Activated CD4-positive, alpha-beta T cell treated with anti-CD3 and anti-CD28 coated beads for 1 hour (primary cell): Measurements from ENCODE around the gene IKBKE.

Experiments
- DNase-seq: peaks from one replicate; pipeline ENCODE4 v3.0.0-alpha.2; 2020

IKBKE gene

DNA sequence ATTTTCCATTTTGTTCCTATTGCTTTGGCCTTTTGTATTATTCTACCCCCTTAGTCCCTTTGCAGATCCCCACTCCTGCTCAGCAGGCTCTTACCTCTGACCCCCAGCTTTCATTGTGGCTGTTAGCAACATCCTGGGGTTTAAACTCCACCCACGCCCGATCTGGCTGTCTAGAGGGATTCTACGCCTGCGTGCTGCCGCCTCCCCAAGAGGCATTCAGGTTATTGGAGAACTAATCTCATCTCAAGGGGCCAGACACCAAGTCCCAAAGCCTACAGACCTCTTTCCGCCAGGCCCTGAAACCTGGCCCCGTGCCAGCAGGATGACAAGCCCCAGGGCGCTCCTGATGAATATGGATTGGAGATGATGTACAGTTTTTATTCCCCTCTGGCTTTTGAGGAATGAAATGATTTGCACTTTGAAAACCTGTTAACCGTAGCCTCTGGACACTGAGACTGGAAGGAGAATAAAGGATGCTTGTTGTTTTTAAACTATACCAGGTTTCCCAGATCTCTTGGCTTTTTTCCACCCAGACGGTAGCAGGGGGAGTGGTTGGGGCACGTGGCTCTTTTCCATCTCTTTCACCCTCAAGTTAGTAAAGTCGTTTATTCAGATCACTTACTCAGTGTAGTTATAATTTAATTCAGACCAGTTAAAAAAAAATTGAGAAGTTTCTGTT lies 14.5 kb upstream of the IKBKE start:
- DNase-seq, result no peak

DNA sequence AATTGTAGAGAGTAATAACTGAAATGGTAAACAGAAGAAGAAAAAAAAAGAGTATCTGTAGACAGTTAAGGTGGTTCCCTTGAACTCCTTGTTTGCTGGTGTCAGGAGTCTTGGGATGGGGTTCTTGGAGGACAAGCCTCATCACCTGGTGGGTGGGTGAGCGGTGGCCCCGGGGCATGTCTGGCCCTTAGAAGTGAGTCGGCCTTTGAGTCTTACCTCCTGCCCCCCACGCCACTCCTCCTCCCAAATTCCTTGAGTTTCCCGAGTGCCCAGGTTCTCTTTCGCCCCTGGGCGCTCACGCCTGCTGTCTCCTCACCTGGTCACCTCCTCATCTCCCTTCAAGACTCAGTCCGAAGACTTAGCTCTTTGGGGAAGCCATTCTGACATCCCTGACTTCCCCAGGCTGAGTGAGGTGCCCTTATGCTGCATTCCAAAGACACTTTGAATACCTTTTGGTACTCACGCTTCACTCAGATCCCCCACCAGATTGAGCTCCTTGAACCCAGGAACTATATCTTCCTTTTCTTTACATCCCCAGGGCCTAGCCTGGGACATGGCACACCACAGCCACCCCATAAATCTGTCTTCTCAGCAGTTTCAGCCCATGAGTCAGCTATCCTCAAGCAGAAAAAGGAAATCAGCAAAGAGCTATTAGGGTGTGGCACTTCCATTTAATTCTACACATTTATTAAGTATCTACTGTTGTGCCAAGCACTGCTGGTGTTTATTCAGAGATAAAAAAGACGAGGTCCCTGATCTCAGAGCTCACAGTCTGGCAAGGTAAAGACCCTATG lies 13.5 kb upstream of the IKBKE start:
- DNase-seq, result no peak

DNA sequence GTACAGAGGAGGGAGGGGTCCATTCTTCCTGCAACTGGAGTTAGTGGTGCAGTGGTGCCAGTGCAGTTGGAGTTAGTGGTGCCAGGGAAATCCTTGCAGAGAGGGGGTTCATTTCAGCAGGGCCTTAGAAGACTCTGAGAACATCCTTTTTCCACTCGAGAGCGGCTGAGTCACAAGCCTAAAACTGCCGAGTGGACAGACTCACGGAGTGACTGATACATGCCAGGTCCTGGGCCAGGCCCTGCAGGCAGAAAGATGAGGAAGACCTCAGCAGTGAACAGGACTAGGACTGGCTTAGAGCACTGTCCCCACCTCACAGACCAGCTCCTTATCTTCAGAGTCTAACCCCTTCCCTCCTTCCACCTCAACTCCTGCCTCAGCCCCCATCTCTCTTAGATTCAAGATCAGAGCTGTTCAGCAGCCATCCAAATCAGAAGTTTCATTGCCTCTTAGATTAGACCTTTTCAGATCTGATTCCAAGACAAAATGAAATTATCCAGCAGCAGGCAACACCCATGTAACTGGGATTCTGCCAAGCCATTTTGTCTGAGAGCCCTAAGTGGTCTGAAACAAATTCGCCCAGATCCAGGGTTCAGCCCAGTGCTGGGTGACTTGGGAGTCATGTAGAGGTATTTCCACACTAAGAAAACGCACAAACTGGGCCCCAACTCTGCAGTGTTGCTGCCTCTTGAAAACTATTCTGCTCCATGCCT lies 12.7 kb upstream of the IKBKE start:
- no peak for DNase-seq

DNA sequence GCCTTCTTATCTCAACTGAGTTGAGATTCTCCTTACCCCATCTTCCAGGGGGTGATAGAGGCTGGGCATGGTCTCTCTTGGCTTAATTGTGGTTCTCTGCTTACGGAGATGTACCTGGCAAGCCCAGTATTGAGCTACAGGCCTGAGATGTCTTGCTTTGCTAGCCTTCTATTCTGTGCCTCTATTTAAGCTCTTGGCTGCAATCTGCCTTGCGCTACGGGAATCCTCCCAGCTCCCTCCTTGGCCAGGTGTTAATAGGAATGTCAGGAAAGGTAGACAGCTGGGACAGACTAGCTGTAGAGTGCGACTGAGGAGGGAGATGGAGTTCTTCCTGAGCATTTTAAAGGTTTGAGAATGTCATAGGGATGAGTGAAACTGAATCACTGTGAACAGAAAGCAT lies 10.6 kb upstream of the IKBKE start:
- no peak for DNase-seq

DNA sequence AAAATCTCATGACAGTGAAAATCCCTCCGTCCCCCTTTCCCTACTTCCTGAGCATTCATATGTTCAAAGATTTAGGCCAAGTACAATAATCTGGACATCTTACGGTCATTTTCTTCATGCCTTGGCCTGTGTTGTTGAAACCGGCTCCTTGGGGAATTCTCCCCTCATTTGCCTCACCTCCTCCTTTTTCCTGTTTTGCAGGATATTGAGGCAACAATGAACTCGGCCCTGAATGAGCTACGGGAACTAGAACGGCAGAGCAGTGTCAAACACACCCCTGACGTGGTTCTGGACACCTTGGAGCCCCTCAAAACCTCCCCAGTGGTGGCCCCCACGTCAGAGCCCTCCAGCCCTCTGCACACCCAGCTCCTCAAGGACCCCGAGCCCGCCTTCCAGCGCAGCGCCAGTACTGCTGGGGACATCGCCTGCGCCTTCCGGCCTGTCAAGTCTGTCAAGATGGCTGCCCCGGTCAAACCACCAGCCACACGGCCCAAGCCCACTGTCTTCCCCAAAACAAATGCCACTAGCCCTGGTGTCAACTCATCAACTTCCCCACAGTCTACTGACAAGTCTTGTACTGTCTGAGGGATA lies 9.3 kb upstream of the IKBKE start:
- no peak for DNase-seq

DNA sequence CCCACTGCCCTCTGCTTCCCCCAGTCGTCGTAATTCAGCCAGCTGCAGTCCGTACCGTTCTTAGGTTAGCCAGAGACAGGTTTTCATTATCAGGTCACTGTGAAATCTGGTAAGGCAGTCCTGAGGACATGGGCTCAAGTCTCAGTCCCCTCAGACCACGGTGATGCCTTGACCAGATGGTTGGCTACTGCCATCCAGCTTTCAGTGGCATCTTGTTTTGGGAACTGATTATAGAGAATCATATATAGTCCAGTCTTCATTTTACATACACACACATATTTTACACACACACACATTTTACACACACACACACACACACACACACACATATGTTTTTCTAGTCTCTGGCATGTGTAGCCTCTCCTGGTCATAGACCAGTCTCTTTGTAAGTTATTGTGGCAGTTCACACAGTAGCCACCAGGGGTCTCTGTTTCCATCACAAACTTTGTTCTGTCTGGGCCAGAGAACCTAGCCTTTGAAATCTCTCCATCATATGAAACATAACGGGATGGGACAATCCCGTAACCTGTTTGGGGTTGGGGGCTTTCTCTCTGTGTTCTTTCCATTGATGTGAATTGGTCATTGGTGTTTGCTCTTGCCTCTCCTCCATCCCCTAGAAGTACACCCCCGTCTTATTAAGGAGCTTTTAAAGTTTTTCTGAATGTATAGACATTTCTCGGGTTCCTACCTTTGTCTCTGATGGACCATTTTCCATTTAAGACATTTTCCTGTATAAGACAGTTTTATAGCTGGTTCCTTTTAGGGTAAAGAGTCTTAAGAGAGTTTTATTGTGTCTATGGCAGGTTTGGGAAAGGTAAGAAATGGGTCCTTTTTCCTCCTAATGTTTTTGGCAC lies 8.4 kb upstream of the IKBKE start:
- peak; percentile 51 for DNase-seq

DNA sequence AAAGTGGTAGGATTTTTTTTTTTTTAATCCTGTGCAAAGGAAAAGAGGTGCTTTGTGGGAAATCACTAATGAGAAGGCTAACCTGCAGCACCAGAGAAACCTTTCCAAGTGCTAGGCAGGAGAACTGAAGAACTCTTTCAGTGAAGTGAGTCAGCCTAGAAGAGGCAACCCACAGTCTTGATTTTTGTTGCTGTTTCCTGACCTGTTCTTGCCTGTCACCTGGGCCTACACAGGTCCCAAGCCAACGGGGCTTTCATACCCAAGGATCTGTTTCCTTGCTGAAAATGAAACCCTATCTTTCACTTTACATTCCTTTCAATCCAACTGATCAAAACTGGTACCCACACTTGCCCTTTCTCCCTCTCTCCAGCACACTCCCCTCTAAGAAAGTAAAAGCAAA lies 7.1 kb upstream of the IKBKE start:
- no peak for DNase-seq

DNA sequence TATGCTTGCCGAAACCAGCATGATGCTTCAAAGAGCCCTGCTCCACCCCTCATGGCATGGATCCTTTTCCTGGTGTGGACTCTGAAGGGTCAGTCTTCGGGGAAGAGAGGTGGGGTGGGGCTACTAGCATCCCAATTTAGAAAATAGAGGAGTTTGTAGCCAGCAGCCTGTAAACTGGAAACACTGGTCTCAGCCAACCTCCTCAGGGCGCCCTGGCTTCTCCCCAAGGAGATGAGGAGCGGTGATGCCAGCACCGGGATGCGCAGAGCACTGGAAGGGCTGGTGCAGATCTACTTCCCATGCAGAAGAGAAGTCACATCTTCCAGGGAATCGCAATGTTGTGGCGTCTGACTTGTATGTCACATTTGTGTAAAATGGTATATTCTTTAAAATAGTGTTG lies 6.4 kb upstream of the IKBKE start:
- no peak for DNase-seq

DNA sequence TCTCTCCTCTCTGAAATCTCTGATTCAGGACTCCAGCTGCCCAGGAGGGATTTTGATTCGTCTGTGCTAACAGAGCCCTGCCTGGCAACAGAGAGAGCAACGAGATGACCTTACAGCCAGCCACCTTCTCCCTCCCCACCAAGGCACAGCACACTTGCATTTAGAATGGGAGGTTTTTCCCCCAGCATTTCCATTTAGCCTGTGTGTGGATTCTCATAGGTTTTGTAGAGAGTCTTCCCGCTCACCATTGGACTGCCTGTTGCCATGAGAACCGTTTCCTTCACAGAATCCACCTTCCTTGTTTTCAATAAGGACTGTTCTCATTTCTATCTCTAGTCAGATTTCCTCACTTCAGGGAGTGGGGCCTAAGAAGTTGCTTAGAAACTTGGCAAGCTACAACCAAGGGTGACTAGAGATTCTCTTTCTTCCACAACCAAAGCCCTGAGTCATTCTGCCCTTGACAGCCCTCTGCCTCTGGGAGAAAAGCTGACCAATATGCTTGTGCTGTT lies 5.8 kb upstream of the IKBKE start:
- no peak for DNase-seq

DNA sequence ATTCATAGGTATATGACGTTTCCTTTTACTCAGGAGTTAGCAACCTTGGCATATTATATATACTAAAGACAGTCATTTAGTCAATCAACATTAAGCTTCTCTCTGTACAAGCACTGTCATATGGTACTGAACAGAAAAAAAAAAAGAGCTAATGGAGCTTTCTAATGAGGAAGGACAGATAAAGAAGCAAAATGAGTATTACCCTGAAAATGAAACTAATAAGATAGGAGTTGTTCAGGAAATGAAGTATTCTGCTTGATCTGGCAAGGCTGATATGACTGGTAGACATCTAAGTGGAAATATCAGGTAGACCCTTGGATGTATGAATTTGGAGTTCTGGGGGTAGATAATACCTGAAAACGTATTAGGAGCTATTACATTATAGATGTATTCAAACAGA lies 4.3 kb upstream of the IKBKE start:
- no peak for DNase-seq

DNA sequence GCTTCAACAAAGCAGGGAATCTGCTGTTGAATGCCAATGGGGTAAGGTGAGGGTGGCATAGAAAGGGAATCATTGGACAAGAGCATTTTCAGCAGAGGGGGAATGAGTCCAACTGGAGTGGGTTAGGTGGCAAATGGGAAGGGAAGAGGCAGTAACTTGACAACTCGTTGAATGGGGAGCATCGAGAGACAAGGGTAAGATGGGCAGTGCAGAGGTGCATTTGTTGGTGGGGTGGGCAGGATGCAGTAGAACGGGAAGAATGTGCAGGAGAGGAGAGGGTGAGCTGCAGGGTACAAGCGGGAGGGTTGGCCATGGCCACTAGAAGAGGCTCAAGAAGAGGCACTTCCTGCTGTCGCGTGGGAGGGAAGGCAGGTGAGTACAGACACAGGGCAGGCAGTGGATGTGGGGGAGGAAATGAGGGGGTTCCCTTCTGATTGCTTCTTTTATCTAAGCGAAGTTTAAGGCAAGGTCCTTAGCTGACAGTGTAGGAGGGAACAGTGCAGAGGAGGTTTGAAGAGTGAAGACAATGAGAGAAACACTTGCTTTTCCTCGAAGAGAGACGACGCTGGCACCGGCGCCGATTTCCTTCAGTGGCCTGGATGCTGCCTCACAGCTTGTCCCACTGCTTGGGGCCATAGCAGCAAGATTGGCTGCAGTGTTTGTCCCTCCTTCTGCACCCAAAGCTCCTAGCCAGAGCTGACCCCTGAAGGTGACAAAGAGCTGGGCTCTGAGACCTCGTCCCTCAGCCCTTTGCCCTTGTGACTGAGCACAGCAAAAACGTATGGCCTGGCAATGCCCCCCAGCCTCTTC lies 3.2 kb upstream of the IKBKE start:
- DNase-seq, result no peak

DNA sequence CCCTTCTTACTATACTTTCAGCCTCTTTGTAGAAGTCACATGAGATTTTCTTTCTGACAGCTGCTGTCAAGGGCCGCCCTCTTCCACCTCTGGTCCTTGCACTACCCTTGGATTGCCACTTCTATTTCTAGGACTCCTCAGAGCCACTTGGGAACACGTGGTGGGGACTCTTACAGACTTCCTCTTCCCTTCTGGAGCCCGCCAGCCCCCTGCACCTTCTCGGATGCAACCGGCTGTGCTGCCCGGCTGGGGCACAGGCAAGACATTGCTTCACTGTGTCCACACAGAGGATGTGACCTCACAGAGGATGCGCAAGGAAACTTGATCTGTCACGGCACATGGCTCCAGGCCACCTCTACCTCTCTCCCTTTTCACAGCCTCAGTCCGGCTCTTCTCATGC lies 2.4 kb upstream of the IKBKE start:
- no peak for DNase-seq

DNA sequence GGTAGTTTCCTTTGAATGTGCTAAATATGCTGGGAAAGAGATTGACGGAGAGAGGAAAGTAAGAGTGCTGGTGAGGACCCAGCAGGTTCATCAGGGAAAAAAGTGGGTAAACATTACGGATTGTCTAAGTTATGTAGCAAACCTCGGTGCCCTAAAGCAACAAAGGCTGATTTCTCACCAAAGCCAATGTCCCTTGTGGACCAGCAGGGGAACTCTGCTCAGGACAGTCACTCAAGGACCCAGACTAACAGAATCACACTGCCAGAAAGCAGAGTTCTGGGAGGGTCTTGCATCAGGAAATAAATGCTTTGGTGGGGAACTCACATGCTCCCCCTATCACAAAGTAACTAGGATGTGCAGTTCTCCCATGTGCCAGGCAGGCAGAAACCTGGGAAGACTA lies 1.7 kb upstream of the IKBKE start:
- DNase-seq, result no peak

DNA sequence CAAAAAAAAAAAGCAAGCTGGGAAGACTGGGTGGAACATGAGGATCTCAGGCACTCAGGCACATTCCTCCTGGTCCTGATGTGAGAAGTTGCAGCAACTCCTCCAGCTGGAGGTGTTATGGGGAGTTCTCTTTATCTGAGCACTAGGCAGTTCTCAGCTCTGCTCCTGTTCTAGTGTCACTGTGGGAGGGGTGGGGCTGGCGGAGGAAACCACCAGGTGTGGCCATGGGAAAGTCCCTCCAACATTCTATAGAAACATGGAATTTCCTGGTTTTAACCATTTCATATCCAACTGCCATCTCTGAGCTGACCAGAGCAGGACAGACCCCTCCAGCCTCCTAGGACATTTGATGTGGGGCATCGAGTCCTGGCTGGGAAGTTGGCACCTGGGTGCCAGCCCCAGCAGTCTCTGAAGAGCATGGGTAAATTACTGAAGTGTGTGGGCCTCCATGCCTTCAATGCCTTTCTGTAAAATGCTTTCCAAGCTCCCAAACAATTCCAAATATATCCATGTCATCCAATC lies 804 bp upstream of the IKBKE start:
- no peak for DNase-seq

DNA sequence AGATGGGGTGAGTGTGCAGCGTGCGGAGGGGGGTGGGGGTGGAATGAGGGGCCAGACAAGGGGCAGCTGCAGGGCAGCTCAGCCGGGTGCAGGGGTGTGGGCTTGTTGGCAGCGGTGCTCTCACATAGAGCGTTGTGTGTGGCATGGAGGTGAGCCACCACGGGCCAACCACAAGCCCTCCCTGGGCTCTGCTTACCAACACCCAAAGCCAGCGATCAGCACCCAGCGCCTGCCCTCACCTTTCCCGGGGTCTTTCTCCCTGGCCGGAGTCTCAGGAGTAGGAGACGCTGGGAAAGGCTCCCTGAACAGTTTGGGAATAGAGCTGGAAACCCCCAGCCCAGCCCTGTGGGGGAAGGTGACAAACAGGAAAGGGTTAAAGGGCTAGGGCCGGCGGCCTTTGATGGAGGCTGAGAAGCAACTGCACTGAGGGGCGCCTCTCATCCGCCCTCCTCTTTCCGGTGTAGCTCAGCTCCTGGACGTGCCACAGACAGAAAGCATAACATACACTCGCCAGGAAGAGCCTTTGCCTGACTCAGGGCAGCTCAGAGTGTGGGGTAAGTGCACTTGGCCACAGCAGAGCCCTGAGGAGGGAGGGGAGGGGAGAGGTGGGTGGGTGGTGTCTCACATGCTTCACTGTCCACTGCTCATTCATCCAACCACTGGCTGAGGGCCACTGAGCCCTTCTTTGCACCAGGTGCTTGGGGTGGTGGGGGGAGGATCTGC lies 577 bp downstream of the IKBKE start:
- DNase-seq, result no peak

DNA sequence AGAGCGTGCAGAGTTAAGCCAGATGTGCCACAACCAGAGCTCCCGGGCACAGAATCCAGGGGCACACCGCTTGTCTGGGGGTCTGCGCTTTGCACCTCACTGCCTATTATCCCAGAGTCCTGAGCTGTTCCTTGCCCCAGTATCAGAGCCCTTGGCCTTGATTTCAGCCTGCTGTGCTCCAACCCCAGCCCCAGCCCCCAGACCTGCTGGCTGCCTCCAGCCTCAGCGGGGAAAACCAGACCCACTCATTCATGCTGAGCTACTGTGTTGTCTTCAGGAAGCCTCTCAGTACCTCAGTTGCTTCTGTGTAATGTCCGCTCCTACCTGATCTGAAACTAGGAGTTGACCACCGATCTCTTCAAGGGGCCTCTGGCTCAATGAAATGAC lies 1.1 kb downstream of the IKBKE start:
- no peak for DNase-seq

DNA sequence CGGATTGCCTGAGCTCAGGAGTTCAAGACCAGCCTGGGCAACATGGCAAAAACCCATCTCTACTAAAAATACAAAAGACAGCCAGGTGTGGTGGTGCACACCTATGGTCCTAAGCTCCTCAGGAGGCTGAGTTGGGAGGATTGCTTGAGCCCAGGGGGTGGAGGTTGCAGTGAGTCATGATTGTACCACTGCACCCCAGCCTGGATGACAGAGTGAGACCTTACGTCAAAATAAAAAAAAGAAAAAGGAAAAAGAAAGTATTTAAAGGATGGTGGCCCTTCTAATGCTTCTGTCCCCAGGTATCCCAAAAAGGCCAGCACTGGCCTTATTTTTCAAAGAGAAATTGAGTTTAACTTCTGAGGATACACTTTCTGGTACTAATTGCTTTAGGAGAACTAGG lies 1.7 kb downstream of the IKBKE start:
- no peak for DNase-seq

DNA sequence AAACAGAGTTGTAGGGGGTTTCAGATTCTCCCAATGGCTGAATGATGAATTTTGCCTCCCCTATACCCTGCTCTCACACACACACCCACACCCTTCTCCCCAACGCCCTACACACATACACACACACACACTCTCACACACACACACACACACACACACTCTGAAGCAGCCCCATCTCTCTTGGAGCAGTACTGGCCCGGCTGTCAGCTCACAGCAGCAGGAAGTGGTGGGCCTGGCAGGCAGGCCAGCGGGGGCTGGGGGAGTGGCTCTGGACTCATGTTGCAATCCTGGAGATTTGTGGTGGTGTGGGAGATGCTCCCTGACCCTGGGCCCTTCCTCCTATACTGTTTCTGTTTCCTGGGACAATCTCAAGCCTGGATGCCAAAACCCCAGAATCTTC lies 2.2 kb downstream of the IKBKE start:
- DNase-seq, result no peak

DNA sequence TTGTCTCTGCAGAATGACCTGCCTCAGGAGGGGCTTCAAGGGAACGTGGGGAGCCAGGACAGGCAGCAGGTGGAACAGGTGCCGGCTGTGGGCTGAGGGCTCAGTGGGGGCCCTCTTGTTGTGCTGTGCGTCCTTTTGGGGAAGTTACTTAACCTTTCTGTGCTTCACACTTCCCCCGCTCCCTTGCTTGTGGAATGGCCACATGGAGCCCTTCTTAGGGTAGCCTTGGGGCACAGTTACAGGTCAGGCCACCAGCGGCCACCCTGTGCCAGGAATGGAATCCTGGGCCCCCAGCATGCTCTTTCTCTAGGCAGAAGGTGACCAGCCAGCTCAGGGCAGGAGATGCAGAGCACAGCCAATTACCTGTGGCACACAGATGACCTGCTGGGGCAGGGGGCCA lies 2.6 kb downstream of the IKBKE start:
- no peak for DNase-seq

DNA sequence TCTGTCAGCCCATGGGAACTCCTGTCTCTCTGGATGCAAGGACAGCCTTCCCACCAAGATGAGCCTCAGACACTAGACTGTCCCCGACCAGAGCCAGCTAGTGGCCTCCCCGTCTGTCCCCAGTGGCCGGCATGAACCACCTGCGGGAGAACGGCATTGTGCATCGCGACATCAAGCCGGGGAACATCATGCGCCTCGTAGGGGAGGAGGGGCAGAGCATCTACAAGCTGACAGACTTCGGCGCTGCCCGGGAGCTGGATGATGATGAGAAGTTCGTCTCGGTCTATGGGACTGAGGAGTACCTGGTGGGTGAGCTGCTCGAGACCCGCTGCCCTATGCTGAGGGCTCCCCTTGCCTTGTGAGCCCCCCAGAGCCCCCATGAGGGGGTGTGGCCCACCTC lies 5.8 kb downstream of the IKBKE start:
- DNase-seq, result no peak

DNA sequence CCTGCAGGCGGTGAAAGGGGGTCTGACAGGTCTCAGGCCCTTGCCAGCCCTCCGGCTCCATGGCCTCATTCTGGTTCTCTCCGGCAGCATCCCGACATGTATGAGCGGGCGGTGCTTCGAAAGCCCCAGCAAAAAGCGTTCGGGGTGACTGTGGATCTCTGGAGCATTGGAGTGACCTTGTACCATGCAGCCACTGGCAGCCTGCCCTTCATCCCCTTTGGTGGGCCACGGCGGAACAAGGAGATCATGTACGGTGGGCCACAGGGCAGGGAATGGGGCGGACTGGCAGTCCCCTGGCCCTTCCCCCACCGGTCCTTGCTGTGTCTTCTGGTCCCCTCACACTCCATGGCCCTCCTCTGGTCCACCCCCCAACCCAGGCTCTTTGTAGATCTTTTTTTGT lies 6.3 kb downstream of the IKBKE start:
- DNase-seq, result no peak
